HG03066 (cell line): ENCODE measurements around the gene SMIM30.

Experiments
- ATAC-seq: cut with Tn5 transposase; IDR thresholded peaks from one replicate; pipeline ENCODE4 v1.9.1; 2021; ENCODE audit warnings: low read depth; ENCODE audit not compliant: unreplicated experiment

The SMIM30 gene

DNA sequence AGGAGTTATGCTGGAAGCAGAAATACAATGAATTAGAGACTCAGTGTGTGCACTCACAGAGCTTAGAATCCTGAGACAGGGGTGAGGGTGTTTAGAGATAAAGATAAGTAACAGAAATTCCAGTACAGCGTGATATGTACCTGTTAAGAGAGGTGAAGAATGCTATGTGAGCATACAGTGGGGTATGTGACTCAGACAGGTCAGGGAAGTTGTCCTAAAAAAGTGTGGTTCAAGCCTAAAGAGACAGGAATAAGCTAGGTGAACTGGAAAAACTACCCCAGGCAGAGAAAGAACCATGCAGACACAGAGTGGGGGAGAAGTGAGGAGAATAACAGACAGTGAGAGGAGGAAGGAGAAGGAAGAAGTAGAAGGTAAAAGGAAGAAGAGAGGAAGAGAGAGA, 8.6 kb downstream of the SMIM30 start:
- no peak for ATAC-seq

GRCh38 chr7:113100121-113100603, 18.2 kb downstream of the SMIM30 start:
- ATAC-seq: no peak

- no peak for ATAC-seq
Observed at GRCh38 chr7:113099284-113099919, 19.0 kb downstream of the SMIM30 start.

DNA sequence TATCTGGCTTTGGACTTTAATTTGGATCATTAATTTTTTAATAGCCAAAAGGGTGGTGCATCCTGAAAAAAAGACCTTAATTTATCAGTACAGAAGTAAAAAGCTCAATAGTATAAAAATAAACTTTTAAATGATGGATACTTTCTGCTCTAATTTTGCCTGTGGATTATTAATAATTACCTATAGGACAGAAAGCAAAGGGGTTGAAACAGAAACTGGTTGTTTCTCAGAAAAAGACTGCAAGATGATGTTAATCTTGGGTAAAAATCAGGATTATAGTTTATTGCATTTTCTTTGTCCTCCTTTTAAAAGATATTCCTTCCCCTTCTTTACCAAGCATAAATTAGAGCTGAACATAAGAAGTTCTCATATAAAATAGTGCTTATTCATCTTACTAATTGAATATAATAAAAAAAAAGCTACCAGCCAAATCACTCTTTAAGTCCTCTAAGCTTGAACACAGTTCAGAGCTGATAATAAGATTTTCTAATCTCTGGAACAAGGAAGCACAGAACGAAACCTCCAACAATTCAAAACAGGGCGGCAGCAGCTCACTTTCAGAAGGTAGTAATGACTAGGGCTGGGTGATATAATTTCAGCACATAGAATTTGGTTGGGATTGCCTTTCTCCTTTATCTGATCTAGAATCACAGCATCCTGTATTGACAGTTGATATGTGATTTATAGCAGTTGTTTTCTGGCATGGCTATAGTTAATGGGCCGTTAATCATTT, 23.7 kb downstream of the SMIM30 start:
- ATAC-seq: no peak

- ATAC-seq: no peak
Observed at GRCh38 chr7:113093561-113093960, 24.8 kb downstream of the SMIM30 start.

DNA sequence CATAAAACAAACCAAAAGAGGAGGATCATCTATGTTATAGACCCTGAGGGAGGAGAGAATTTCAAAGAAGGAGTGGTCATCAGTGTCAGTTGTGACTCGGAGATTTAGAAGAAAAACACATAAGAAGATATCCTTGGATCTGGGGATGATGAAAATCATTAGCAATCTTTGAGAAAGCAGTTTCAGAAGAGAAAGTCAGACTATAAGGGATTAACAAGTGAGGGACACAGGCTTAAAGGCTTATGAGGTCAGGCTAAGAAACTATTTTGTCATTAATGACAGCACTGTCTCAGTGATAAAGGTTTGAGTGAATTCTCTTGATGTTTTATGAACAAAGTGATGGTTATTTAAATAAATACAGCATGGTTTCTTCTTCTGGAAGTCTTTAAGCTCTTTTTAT, 25.6 kb downstream of the SMIM30 start:
- ATAC-seq: no peak

- ATAC-seq: no peak
Observed at GRCh38 chr7:113087071-113087998, 31.0 kb downstream of the SMIM30 start.

GRCh38 chr7:113086431-113086888, 31.9 kb downstream of the SMIM30 start, which contains the start of gene GPR85:
Gene GPR85, minus strand, starts transcription at chr7:113086827. Its CDS starts 2,106 bp downstream, at chr7:113084721.
- ATAC-seq: peak; percentile 70

DNA sequence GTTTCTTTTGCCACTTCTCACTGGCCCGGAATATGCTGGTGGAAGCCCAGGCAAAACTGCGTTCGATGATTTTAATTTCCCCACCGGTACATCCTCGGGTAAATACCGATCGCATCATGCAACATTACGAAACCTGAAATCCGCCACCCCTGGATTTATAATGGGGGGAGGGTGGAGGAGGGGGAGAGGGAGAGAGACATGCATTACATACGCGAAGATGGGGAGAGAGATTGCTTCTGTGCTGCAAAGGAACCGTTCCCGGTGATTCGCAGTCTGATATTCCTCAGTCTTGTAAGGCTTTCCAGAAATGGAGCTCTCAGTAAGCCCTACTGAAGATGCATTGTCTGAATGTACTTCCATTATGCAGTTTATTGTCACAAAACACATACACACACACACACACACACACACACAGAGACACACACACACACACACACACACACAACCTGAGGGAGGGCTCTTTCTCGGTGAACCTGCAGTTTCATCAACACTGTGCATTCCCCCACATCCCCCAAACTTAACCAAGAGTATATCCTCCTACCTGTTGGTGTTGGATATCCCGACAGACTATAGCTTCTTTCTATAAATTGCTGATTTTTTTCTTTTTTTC, 32.5 kb downstream of the SMIM30 start:
- peak; percentile 16 for ATAC-seq

GRCh38 chr7:113084496-113085172, 33.7 kb downstream of the SMIM30 start:
- no peak for ATAC-seq

DNA sequence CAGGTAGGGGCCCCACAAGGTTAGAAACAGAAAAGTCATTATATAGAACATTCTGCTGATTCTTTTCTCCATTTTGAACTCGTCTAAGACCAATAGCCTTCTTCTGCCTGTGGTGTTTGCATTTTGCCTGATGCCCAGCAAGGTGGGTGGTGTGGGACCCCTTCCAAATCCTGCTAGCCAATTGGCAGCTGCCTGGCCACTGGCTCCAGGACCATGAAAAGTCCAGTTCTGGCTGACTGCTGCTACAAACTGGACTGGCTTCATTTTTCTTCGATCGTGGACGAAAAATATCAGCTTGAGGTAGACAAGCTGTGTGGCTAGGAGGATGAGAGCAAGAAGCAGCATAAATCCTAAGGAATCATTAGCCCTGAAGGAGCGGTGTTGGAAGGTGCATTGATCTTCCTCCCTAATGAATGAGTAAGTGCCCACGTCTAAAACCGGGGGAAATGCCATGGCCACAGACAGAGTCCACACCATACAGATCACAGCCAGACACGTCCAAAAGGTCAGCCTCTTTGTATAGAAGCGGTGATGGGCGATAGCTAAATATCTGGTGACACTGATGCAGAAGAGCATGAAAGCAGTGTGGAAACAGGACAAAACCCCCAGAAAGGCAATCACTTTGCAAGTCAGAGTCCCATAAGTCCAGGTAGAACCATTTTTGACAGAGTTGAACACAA, 34.4 kb downstream of the SMIM30 start:
- ATAC-seq: no peak

- ATAC-seq: peak; percentile 62
Observed at GRCh38 chr7:113083132-113083815, 35.1 kb downstream of the SMIM30 start.

- no peak for ATAC-seq
Observed at GRCh38 chr7:113078331-113078730, 40.0 kb downstream of the SMIM30 start.

- no peak for ATAC-seq
Observed at GRCh38 chr7:113076703-113077102, 41.7 kb downstream of the SMIM30 start.

GRCh38 chr7:113071465-113071864, 46.9 kb downstream of the SMIM30 start:
- peak; percentile 79 for ATAC-seq
